Tongue (tissue), 2 donors: ENCODE measurements around the gene UBE2L5. TPM values are rescaled to one million over a fixed set of nuclear protein-coding genes. Genes with fewer than 3 reads are reported as not detected.
"Not testable (repeated sequence)": the region's sequence is repeated elsewhere in the genome, so short reads cannot be mapped to it uniquely, and the experiment has no call there.

ENCODE experiments used
- DNase-seq: peaks from one replicate; pipeline ENCODE4 v3.0.0-alpha.2; 2015
- total RNA-seq: library from RNA; depleted of rRNA; stranded (reverse); fragments of >200 nt; gene quantifications from one replicate; pipeline ENCODE4 v1.2.3, GENCODE V29; 2014

Gene UBE2L5
- total RNA-seq, 1 donor from 2014 or later: not detected

DNA sequence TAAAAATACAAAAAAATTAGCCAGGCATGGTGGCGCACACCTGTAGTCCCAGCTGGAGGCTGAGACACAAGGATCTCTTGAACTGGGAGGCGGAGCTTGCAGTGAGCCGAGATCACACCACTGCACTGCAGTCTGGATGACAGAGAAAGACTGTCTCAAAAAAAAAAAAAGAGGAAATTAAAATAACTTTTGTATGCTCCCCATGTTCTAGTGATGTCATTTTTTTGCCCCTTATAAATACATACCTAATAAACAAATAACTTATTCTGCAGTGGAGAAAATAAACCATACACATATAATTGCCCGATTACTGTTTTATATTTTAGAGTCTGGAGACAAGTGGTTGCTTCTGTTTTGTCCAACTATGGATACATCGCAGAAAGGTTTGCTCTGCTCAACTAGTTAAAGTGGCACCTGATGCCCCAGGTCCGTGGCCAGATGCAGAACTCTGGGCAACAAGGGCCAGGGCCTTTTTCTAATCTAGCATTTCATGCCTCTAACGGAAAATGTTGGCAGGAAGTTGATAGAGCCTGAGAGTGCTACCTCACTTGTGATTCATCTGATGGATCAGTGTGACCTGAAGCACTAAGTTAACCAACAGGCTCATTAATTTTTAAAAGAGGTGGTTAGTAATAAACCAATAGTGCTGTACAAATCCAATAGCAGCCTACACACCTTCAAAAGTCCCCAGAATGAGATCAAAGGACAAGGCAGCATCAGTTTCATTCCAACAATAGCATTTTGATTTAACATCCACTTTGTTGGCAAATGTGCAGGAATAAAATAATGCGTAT is 18.8 kb downstream of the UBE2L5 start:
- DNase-seq: no peak

DNA sequence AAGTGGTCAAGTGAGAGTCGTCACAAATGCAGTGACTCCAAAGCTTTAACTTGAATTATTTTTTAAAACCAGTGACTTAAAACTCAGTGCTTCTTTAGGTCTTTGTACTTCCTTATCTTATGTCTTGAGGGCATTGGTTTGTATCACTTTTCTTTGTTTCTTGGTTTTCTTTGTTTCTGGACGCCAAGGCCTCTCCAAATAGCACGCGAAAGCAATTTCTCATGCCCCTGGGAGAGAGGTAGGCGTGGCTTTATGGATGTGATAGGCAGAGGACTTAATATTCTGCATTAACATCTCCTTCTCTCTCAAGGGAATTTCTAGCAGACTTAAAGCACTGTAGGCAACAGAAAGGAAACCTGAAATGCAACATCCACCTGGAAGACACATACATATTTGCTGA is 20.6 kb downstream of the UBE2L5 start:
- DNase-seq: no peak

- DNase-seq: not testable (repeated sequence)
Measured at GRCh38 chr13:30443491-30443890, 21.2 kb downstream of the UBE2L5 start.

- no peak for DNase-seq
Measured at GRCh38 chr13:30443957-30444404, 21.7 kb downstream of the UBE2L5 start.

- DNase-seq: no peak
Measured at GRCh38 chr13:30446126-30446500, 23.8 kb downstream of the UBE2L5 start.

DNA sequence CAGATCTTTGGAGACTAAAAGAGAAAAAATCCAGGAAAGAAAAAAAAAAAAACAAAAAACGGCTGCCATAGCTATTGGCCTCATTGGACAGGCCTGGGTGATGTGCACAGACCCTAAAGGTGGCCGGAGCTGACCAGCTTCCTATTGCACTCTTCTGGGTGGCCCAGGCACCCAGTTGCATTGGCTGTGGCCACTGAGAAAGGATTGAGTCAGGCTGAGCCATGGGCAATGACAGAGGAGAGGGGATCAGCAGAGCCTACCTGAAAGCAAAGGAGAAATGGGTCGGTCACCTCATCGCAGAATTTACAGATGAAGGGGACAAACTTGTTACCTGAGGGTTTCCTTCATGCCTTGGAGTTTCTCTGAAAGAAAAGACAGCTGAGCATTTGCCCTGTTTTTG is 26.1 kb downstream of the UBE2L5 start:
- DNase-seq: no peak

DNA sequence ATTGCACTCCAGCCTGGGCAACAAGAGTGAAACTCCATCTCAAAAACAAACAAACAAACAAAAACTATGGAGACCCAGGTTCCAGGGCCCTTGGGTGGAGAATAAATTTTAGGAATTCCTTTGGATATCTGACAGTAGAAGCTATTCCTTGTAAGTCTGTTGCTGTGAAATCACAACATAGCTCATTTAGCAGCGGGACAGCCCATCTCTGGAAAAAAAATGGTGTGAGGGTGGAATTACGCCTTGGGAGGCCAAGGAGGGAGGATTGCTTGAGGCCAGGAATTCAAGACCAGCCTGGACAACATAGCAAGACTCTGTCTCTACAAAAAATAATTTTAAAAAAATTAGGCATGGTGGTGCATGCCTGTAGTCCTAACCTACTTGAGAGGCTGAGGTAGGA is 27.8 kb downstream of the UBE2L5 start:
- no peak for DNase-seq

DNA sequence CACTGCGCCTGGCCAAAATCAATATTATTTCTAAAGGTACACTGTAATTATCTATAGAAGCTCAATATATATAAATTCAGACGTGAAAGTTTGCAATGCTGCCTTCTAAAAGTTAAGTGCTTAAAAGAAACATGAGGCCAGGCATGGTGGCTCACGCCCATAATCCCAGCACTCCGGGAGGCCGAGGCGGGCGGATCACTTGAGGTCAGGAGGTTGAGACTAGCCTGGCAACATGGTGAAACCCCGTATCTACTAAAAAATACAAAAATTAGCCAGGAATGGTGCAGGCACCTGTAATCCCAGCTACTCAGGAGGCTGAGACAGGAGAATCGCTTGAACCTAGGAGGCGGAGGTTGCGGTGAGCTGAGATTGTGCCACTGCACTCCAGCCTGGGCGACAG is 29.2 kb downstream of the UBE2L5 start:
- DNase-seq: not testable (repeated sequence)

GRCh38 chr13:30453727-30454126 is 31.4 kb downstream of the UBE2L5 start:
- peak; percentile 17 for DNase-seq

DNA sequence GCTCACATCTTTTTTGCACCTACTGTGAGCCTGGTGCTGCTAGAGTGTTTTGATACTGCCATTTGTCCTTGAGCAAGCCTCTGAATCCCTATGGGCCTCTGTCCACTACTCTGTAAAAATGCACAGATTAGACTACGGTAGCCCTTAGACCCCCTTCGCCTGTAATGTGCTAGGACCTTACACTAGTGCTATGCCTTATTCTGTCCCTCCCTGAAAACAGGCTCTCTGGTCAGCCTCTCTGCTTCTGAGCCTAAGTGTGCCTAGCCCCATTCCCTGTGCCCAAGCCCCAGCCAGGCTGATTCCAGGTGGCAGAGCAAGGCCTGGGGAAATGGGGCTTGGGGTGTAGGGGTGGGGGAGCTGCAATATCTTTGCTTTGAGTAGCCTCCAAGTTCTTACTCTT is 32.7 kb downstream of the UBE2L5 start:
- DNase-seq: no peak

DNA sequence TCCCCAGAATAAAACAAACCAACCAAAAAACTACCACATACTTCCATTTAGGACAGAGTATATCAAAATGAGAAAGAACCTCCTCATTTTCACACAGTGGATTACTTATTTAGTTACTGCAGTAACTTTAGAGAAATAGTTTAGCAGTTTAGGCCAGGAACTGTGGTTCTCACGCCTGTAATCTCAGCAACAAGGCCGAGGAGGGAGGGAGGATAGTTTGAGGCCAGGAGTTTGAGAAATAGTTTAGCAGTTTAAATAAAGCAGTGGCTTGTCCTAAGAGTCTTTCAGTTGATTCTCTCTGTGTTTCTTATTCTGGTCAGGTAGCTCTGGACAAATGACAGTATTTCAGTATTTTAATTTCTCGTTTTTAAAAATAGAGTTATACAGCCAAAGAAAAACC is 34.0 kb downstream of the UBE2L5 start:
- DNase-seq: no peak

- no peak for DNase-seq
Measured at GRCh38 chr13:30457306-30457891, 35.1 kb downstream of the UBE2L5 start.

GRCh38 chr13:30461279-30462066 is 39.2 kb downstream of the UBE2L5 start:
- peak; percentile 61 for DNase-seq

- DNase-seq: peak; percentile 77
Measured at GRCh38 chr13:30463787-30464495, 41.6 kb downstream of the UBE2L5 start.

DNA sequence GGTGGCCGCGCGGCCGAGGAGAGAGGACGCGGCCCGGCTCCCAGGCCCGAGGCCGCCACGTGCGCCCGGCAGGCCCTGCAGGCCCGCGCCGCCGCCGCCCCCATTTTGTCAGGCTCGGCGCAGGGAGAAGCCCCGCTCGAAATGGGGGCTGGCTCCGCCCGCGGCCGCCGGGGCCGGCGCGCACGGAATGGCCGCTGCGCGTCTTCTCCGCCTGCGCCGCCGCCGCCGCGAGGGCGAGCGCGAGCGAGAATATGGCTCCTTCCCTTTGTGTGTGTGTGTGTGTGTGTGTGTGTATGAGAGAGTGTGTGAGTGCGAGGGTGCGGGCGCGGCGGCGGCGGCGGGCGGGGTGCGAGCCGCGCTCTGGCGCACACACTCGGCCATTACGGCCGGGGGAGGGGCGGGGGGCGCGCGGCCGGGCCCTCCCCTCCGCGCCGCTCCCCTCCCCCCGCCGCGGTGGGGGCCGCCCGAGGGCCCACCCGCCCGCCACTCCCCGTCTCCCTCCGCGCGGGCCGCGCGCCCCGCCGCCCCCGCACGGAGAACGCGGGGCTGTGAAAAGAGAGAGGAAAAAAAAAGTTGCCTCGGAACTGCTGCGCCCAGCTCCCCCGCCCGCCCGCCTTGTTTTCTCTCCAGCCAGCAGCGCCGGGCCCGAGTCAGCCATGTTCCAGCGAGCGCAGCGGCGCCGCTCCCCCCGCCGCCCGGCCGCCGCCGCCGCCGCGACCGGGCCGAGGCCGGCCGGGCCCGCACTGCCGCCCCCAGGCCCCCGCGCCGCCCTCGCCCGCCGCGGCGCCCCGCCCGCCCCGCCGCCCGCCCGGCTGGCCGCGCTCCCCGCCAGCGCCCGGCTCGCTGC is 42.4 kb downstream of the UBE2L5 start:
- peak; percentile 93 for DNase-seq

DNA sequence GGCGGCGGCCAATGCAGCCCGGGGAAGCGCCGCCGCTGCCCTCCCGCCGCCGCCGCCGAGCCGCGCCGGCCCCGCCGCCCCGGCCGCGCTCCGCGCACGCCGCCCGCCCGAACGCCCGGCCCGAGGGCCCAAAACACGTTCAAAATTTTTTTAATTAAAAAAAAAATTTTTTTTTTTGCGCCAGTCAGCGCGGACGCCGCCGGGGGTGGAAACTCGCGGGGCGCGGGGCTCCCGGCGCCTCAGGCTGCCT is 43.0 kb downstream of the UBE2L5 start:
- no peak for DNase-seq

GRCh38 chr13:30465593-30466357 is 43.5 kb downstream of the UBE2L5 start, which contains the start of gene HMGB1:
Gene HMGB1 (minus strand): TSS chr13:30465936. CDS start chr13:30463680, 2,256 bp downstream.
- peak; percentile 100 for DNase-seq

GRCh38 chr13:30466358-30466714 is 44.0 kb downstream of the UBE2L5 start:
- peak; percentile 68 for DNase-seq

DNA sequence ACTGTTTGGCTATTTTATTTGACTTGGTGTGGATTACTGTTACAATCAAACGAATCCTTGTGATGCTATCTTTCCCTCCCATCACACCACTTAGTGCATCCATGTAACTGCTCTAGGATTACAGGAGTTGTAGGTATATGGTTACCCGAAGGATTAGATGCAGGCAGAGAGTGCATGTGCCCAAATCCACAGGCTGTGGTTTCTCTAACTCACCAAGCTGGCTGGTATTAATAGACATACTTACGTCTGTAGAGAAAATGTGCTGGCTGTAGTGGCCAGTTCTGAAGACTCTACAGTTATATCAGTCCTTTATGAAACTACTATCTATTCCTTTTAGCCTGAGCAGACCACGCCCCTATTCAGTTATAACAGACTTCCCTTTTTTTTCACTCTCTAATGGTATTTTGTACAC is 44.6 kb downstream of the UBE2L5 start:
- DNase-seq: peak; percentile 65

DNA sequence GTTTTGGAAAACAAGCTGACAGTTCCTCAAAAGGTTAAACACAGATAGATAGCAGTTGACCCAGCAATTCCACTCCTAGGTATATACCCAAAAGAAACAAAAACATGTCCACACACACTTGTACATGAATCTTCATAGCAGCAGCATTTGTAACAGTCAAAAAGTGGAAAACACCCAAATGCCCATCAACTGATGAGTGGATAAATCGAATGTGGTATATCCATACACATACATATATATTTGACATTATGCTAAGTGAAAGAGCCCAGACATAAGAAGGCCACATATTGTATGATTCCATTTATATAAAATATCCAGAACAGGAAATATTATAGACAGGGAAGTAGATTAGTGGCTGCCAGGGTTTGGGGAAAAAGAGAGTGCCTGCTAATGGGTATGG is 51.4 kb downstream of the UBE2L5 start:
- DNase-seq: no peak
